Bronchial epithelial cell (primary cell): ENCODE data around the gene DPF3. TPM values are rescaled to one million over a fixed set of nuclear protein-coding genes. Genes with fewer than 3 reads are reported as not detected.

Source experiments
- DNase-seq: peaks from one replicate; pipeline ENCODE4 v3.0.0-alpha.2; 2010; ENCODE audit warnings: low read depth
- FAIRE-seq: peaks from 2 replicates; lab custom pipeline; 2011; peaks lifted over from hg19 to GRCh38; lab: Jason Lieb, UNC
- H3K27me3 ChIP-seq: 2 replicates; pipeline ENCODE4 v1.5.1; 2011; ENCODE audit warnings: low read length; ENCODE audit not compliant: control insufficient read depth, insufficient read depth
- H3K36me3 ChIP-seq: 2 replicates; pipeline ENCODE4 v1.5.1; 2011; ENCODE audit warnings: low read length; ENCODE audit not compliant: control insufficient read depth, insufficient read depth
- H3K4me3 ChIP-seq: 2 replicates; pipeline ENCODE4 v1.5.1; 2011; ENCODE audit warnings: mild to moderate bottlenecking, low read depth, low read length, control low read depth
- total RNA-seq: library from RNA; depleted of rRNA; stranded (reverse); fragments of >200 nt; gene quantifications from 2 replicates; pipeline ENCODE4 v1.2.1, GENCODE V29; 2014
- TF ChIP-seq, protein P1 (sequence below): IDR thresholded peaks from 2 replicates; pipeline ENCODE4 v1.5.1; 2011; ENCODE audit warnings: mild to moderate bottlenecking, moderate library complexity, low read length, control low read depth, inconsistent platforms; ENCODE audit not compliant: insufficient read depth, severe bottlenecking

The DPF3 gene
- total RNA-seq, 1 donor from 2014 or later: not detected

DNA sequence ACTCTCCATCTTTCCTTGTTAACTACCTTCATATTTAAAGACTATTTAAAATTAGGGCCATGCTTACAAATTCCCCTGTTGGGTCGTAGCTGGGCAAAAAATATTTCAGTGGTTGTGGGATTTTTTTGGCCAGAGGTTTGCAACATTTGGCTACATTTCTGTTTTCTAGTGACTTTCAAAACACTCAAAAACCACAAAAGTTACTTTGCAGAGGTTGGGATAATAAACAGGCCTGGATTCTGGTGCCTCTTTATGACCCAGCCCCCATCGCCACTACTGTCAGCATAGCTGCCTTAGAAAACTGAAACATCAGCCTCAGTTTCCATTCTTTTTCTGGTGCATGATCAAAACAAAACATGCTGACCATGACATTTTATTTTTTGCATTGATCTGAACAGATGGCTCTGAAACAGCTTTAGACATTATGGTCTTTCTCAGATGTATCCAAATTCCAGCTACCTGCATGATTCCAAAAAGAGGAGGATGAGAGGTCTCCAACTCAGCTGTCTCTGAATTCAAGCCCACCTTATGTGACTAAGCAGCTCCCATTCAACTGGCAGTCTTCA lies 5.2 kb downstream of the DPF3 start:
- TF ChIP-seq, protein P1, sequence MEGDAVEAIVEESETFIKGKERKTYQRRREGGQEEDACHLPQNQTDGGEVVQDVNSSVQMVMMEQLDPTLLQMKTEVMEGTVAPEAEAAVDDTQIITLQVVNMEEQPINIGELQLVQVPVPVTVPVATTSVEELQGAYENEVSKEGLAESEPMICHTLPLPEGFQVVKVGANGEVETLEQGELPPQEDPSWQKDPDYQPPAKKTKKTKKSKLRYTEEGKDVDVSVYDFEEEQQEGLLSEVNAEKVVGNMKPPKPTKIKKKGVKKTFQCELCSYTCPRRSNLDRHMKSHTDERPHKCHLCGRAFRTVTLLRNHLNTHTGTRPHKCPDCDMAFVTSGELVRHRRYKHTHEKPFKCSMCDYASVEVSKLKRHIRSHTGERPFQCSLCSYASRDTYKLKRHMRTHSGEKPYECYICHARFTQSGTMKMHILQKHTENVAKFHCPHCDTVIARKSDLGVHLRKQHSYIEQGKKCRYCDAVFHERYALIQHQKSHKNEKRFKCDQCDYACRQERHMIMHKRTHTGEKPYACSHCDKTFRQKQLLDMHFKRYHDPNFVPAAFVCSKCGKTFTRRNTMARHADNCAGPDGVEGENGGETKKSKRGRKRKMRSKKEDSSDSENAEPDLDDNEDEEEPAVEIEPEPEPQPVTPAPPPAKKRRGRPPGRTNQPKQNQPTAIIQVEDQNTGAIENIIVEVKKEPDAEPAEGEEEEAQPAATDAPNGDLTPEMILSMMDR: no peak
- H3K4me3 ChIP-seq: no peak overlapping the region
- FAIRE-seq (no peak), DNase-seq (no peak)
- peaks cover 13% of the 10 kb centered on the region for H3K27me3 ChIP-seq
- no peaks in the 10 kb centered on the region for H3K36me3 ChIP-seq

DNA sequence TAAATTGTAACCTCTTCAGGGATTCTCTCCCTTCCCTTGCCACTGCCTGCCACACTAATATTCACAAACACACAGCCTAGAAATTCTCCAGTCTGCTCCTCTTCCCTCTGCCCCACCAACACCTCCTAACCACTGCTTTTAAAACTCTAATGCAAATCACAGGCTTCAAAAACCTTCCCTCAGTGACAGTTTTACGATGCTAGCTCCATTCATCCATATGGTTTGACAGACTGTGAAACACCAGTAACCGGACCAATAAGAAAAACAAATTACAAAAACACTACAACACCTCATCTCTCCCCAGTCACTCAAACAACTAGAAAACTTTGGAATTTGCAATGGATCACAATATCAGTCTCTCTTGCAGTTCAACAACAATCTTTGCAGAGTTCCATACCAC lies 5.7 kb downstream of the DPF3 start:
- no peak for FAIRE-seq
- TF ChIP-seq, protein P1: no peak
- H3K27me3 ChIP-seq: peaks cover 13% of the 10 kb centered on the region

DNA sequence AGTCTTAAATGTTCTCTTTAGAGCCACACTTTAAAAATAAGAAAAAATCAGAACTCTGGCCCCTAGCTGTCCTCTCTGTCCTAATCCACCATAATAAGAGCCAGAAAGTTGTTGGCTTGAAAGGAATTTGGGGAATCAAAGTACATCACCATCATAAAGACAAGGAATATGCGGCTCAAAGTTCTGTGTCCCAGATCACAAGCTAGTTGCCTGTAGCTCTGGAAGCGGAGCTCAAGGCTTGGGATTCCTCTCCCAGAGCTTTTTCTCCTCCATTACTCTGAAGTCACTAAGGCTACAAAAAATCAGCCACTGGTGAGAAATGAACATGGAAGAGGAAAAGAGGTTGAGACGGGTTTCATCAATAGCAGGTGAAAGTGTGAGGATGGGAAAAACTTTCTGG lies 6.4 kb downstream of the DPF3 start:
- no peak for FAIRE-seq
- Histone ChIP-seq H3K4me3 (no peak overlapping the region), H3K27me3 (peaks cover 10% of the 10 kb centered on the region), H3K36me3 (no peaks in the 10 kb centered on the region)
- no peak for DNase-seq
- TF ChIP-seq, protein P1: no peak

More for the DNA sequence above, 5.7 kb downstream of the DPF3 start:
- Histone ChIP-seq H3K4me3 (no peak overlapping the region), H3K36me3 (no peaks in the 10 kb centered on the region)
- no peak for DNase-seq

DNA sequence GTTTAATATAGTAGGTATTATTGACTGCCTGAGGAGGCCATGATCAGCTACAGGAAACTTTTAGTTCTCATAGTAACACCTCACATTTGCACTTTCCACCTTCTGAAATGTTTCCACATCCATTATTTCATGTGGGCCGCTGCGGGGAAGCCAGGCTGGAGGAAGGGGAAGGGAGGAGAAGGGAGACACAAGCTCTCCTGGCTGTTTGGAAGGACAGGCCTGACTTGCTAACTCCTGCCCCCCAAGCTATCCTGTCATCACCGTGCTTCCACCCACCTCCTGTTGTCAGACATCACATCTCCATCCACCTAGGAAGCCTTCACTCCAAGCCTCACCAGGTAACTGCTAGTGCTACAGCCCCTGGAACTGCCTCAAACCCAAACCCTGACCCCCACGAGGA lies 9.5 kb downstream of the DPF3 start:
- H3K36me3 ChIP-seq: no peaks in the 10 kb centered on the region
- TF ChIP-seq, protein P1: no peak
- no peak overlapping the region for H3K4me3 ChIP-seq
- DNase-seq: no peak
- H3K27me3 ChIP-seq: no peaks in the 10 kb centered on the region
- FAIRE-seq: no peak

DNA sequence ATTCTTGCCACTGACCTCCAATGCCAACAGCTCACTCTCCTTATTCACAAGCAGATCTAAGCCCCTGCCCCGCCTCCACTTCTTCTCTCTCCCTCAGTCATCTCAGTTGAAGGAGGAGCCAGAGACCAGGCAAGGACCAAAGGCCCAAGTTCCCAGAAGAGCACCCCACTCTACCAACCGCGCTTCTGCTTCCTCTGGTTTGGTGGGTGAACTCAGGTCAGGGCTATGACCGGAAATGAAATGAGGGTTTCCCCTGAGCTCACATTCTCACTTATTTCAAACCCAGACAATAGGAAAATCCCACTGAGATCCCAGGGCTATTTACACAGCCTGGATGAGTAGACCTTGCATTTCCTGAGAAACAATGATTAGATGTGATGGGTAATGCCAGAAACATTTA lies 9.9 kb downstream of the DPF3 start:
- TF ChIP-seq, protein P1: no peak
- no peak overlapping the region for H3K4me3 ChIP-seq
- no peaks in the 10 kb centered on the region for H3K27me3 ChIP-seq
- FAIRE-seq (no peak), DNase-seq (peak; percentile 79)
- H3K36me3 ChIP-seq: no peaks in the 10 kb centered on the region

DNA sequence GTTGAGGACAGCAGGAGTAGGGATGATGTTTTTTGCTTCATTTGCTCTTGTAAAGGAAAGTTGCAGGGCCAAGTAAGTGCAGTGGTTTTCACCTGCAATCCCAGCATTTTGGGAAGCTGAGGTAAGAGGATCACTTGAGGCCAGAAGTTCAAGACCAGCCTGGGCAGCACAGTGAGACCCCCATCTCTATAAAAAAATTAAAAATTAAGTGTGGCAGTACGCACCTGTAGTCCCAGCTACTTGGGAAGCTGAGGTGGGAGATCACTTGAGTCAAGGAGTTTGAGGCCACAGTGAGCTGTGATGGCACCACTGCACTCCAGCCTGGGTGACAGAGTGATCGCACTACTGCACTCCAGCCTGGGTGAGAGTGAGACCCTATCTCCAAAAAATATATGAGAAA lies 10.8 kb downstream of the DPF3 start:
- no peak for DNase-seq
- FAIRE-seq: no peak
- H3K27me3 ChIP-seq: no peaks in the 10 kb centered on the region

More for the DNA sequence above, 10.8 kb downstream of the DPF3 start:
- Histone ChIP-seq H3K36me3 (no peaks in the 10 kb centered on the region), H3K4me3 (no peak overlapping the region)
- TF ChIP-seq, protein P1: no peak
